H54 (cell line): ENCODE results near the gene IRX4.

ENCODE experiments used
- DNase-seq: peaks from one replicate; pipeline ENCODE4 v3.0.0; 2011; ENCODE audit warnings: low spot score, mixed read lengths; ENCODE audit not compliant: insufficient read length
- FAIRE-seq: peaks from 3 replicates; lab custom pipeline; 2011; peaks lifted over from hg19 to GRCh38; lab: Jason Lieb, UNC
- POLR2A ChIP-seq: IDR thresholded peaks from 2 replicates; pipeline ENCODE4 v1.6.1; 2011; ENCODE audit warnings: low read depth, mild to moderate bottlenecking, low read length

Gene IRX4

GRCh38 chr5:1881731-1882336 lies 891 bp downstream of the IRX4 start:
- DNase-seq, result no peak

GRCh38 chr5:1881098-1881572 lies 1.6 kb downstream of the IRX4 start:
- TF ChIP-seq POLR2A, result no peak
- DNase-seq (peak; percentile 61), FAIRE-seq (no peak)

More at GRCh38 chr5:1881731-1882336, 891 bp downstream of the IRX4 start:
- no peak for FAIRE-seq
- no peak for TF ChIP-seq POLR2A

DNA sequence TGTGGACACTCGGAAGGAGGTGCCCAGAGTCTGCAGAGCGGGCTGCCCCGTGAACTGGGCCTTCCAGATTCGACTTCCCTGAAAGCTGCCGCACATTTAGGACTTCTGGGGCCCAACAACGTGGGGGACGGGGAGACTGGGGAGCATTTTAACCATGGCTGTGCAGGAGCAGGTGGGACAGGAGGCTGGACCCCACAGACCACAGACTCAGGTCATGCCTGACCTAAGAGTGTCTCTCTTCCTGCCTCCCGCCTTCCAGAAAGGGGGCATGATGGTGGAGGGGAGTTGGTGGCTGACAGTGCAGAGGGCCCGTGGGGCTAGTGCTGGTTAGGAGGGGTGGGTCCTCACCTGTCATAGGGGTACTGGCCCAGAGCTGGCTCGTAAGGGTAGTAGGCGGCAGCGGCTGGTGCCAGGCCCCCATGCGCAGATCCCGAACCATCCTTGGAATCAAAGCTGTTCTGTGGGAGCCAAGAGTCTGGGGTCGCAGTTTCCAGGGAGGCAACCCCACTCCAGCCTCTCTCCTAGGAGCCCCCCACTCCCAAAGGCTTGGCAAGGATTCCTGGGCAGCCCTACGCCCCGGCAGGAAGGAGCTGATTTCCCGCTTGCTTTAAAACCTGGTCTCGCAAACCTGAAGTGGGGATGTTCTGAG lies 2.2 kb downstream of the IRX4 start:
- no peak for DNase-seq
- no peak for FAIRE-seq
- TF ChIP-seq POLR2A, result no peak

DNA sequence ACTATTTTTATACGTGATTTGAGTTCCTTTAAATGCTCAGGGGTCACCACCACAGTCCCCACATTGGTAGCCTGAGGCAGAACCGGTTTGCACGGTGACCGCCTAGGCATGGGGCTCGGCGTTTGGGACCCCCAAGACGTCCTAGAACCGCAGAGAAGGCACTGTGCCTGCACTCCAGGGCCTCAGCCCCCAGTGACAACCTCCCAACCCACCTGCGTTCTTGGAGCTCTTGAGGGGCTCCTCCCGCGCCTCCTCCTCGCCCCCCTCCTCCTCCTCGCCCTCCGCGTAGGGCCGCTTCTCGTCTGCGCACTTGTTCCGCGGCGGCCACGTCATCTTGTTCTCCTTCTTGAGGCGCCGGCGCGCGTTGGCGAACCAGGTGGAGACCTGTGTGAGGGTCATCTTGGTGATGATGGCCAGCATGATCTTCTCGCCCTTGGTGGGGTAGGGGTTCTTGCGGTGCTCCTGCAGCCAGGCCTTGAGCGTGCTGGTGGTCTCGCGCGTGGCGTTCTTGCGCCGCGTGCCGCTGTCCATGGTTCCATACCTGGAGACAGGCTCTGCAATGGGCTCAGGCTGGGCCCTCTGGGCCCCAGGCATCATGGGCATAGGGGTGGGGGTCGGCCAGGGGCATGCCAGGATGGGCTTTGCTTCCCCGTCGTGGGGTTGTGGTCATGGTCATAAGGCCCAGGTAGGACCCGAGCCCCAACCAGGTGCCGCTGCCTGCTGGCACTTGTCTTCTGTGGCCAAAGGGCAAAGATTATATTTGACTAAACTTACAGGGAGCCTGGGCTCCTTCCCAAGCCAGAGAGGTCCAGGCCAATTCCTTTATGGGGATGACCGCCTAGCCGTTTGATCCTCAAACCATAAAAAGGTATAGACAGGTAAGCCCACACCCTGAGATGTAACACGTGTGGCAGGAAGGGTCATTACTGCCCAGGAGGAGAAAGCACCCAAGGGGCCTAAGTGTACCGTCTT lies 3.1 kb downstream of the IRX4 start:
- TF ChIP-seq POLR2A, result no peak
- no peak for DNase-seq
- FAIRE-seq, result no peak

GRCh38 chr5:1878050-1878849 lies 4.5 kb downstream of the IRX4 start:
- no peak for TF ChIP-seq POLR2A
- DNase-seq, result no peak

DNA sequence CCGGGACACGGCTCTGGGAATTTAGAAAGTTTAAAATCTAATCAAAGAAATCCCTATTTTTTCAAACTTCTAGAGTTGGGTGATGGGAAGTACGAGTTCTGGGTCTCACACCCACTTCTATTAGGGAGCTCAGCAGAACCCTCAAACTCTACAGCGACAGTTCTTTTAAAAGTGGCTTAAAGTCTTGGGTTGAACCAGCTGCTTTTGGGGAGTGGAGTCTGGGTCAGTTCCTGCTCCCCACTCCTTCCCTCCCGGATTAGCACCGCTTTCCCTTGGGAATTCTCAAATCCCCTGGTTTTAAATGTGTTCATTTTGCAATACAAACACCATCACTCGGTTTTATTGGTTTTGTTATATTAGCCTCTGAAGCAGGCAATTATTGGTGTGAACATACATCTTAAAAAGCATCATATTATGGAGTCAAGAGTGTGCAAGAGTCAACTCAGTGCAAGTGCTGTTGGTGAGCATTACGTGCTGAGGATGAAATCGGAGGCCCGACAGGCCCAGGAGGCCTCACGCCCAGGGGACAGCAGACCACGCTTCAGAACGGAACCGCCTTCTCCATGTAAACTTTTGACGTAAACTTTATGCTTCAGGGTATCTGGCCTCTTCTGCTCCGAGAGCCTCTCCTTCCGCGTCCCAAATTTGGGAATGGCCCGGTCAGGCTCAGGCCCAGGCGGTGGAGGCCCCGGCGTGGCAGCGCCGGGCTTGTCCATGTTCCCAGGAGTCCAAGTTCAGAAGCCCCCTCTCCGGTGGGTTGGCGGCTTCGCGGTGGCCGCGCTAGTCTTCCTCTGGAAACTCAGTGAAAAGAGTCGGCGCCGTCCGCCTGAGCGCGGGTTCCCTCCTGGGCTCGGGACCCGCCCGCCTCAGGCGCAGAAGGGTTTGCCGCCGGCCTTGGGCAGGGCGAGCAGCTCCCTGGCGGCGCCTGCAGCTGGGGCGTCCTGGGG lies 5.3 kb downstream of the IRX4 start:
- no peak for TF ChIP-seq POLR2A
- no peak for DNase-seq
- no peak for FAIRE-seq

More at GRCh38 chr5:1878050-1878849, 4.5 kb downstream of the IRX4 start:
- no peak for FAIRE-seq

- no peak for DNase-seq
- no peak for TF ChIP-seq POLR2A
- FAIRE-seq, result no peak
These were observed 6.1 kb downstream of the IRX4 start for GRCh38 chr5:1876660-1877064.

DNA sequence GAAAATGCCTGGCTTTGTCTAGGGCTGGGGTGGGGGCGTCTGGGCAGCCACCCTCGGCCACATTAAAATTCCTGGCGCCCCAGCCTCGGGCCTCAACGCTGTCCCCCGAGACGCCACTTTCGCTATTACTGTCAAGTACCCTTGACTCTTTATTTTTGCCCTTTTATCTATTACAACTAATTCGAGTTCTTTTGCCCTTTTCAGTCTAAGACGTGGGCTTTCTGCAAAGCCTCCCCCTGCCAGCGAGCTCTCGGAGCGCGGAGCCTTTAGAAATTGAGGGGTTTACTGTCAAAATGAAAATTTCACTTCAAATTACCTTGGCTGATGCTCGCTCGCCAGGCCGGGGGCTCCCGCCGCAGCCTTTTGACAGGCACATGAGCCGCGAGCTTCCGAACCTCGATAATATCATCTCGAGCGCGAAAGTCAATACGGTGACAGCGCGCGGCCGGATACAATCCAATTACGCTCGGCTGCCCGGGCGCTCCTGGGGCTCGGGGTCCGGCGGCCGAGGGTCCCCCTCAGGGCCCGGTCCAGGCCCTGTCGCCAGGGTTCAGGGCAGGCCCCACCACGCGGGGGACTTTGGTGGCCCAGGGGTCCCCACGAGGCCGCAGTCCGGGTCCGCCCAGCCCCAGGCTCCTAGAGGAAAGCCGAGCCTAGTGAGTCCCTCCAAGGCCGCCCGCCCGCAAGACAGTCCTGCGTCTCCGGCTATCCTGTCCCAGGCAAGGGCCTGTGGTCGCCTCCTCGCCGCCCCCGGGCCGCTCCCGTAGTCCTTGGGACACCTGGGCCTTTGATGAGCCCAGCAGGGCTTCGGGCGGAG lies 6.7 kb downstream of the IRX4 start:
- DNase-seq, result no peak
- no peak for TF ChIP-seq POLR2A
- no peak for FAIRE-seq

DNA sequence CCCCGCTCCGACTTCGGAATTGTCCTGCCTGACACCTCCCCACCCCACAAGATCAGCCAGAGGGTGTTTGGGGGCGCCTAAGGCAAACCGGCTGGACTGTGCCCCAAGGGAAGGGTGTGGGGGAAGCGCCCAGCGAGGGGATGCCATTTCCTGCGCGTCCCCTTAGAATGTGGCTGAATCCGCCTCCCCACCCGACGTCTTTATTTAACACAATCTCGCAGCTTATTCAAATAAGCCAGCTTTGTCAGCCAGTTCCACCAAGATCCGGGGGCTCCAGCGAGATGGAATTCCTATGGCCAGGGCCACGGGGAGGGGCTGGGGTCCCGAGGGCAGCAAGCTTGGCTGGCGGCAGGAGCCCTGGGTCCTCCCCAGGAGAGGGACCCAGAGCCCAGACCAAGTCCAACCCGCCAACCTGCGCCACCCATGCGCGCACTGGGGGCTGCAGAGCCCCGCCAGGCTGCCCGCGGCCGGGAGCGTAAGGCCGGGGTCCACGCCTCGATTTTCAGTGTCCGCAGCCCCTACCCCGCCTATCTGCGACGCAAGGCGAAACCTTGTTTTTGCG lies 7.4 kb downstream of the IRX4 start:
- TF ChIP-seq POLR2A, result no peak
- no peak for DNase-seq

DNA sequence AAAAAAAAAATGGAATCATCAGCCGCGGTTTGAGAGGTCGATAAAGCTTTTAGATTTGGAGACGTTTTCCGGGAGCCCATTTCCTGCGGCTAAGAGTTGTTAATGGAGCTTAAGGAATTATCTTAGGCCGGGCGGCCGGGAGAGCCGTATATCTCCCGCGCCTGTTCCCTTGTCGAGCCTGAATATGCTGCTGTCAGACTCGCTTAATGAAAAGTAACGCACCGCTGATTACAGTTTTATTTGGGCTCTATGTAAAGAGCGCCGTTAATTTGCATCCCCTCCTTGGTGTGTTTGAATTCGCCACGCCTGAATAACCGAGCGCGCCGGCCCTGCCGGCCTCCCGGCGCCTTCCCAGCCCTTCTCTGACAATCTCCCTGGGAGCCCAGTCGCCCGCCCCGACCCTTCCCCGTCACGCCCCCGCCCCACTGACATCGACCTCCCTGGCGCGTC lies 7.9 kb downstream of the IRX4 start:
- no peak for DNase-seq
- FAIRE-seq, result no peak

More for the DNA sequence above, 7.4 kb downstream of the IRX4 start:
- no peak for FAIRE-seq

DNA sequence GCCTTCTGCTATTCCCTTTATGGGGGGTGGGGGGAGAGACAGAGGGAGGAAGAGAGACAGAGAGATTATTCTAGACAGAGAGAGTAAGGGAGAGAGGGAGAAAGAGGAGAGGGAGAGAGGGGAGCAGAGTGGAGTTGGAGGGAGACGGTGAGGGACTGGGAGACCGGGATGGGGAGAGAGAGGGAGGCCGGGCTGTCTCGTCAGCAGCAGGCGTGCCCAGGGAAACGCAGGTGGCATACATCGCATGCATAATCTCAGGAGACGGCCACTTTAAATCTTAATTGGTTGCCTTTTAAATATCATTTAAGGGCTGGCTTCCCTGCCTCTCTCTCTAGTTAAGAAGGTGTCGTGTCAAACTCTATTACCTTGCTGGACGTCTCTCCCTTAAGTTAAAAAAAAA lies 8.4 kb downstream of the IRX4 start:
- no peak for FAIRE-seq

More for the DNA sequence above, 7.9 kb downstream of the IRX4 start:
- no peak for TF ChIP-seq POLR2A

More for the DNA sequence above, 8.4 kb downstream of the IRX4 start:
- no peak for TF ChIP-seq POLR2A
- DNase-seq, result no peak
